UCSD-AML1 (cell line): Measurements from ENCODE around the gene ASTN1.
"Not testable (repeated sequence)": the region's sequence is repeated elsewhere in the genome, so short reads cannot be mapped to it uniquely, and the experiment has no call there.

Experiments
- DNase-seq: peaks from one replicate; lab custom pipeline; 2025; ENCODE audit not compliant: unreplicated experiment; lab: John Stamatoyannopoulos, UW

Gene ASTN1

DNA sequence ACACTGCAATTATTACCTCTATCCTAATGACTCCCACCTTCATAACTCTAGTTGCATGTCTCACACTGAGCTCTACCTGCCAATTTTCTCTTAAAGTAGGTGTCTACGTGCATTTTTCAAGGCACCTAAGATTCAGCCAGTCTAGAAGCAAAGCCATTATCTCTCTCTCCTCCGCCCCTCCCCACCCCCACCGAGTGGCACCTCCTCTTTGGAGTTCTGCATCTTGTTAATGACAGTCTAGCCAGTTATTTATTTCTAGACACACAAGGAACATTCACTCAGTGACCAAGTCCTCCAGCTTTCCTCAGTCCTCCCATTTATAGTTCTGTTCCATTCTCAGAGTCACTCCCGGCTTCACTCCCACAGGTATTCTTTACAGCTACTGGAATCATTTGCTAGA, 47.6 kb downstream of the ASTN1 start:
- DNase-seq = no peak

GRCh38 chr1:177106614-177107365, 57.7 kb downstream of the ASTN1 start:
- DNase-seq = no peak

- DNase-seq = no peak
These were observed 58.3 kb downstream of the ASTN1 start for GRCh38 chr1:177106196-177106595.

DNA sequence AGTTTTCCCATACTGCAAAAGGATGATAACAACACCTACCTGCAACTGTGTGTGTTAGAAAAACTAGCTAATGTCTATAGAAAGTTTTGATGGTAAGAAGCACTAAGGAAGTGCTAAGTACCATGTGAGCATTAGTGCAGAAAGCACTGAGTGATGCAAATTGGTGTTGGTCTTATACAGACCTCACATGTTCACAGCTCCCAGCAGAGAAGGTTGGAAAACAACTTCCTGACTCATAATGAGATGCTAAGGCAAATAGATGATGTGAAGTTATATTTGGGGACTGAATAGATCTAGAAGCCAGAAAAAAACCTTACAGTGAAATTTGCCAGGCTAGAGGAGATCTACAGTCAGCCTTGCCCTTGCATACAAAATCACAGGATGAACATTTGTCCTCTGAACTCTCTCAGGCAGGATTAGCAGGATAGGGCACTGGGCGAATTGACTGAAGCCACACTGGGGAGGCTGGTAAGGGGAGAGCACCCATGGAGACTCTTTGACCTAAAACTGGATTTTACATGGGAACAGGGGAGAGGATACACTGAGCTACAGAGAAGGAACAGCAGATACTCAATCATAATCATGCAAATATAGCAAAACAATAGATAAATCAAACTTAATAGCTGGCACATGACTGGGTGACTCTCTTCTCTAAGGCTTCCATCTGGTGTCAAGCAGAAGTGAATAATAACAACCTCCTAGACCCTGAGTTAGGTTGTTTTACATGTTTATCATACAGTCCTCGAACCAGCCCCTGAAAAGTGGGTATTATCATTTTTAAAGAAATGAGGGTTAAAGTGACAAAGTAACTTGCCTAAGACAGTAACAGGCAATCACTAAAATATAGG, 61.3 kb downstream of the ASTN1 start:
- no peak for DNase-seq

DNA sequence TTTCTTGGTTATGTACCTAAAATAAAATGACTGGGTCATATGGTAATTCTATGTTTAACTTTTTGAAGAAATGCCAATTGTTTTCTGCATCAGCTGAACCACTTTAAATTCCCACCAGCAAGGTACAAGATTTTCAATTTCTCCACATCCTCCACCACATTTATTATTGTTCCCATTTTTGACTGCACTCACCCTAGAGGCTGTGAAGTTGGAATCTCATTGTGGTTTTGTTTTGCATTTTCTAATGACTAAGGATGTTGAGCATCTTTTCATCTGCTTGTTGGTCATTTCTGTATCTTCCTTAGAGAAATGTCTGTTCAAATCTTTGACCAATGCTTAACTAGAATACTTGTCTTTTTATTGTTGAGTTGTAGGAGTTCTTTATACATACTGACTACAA, 72.5 kb downstream of the ASTN1 start:
- DNase-seq = no peak

DNA sequence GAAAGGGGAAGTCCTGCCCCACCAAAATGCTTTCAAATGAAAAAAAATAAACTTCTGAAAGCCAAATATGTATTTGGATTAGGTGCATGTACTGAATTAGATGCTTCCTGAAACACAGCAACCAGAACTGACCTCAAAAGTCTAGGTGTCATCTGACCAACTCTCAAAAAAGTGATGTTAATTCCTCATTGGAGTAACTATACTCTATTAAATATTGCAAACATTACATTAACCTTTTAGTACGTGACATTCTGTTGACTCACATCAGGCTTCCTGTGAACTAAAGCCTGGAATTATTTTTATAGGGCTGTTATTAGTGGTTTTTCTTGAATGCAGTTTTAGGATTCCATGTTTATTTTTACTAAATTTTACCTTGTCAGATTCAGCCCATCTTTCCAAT, 73.5 kb downstream of the ASTN1 start:
- no peak for DNase-seq

DNA sequence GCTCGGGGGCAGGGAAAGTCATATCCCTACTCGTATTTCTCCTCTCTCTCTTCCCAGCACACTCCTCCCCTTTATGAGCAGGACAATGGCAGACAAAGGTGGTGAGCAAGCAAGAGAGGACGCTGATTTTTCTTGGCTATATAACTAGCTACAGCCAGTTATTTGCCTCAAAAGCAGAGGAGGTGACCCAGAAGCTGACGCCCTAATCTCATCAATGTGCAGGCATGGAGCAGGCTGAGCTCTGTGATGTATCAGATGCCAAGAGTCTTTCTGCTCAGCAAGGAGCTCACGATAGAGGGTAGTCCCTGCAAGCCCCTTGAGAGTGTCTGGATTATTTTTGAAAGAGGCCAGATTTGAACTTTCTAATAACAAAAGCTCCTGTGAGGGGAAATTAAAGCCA, 75.5 kb downstream of the ASTN1 start:
- DNase-seq = no peak

GRCh38 chr1:177082855-177083693, 81.4 kb downstream of the ASTN1 start:
- no peak for DNase-seq

GRCh38 chr1:177080564-177080963, 83.9 kb downstream of the ASTN1 start:
- no peak for DNase-seq

DNA sequence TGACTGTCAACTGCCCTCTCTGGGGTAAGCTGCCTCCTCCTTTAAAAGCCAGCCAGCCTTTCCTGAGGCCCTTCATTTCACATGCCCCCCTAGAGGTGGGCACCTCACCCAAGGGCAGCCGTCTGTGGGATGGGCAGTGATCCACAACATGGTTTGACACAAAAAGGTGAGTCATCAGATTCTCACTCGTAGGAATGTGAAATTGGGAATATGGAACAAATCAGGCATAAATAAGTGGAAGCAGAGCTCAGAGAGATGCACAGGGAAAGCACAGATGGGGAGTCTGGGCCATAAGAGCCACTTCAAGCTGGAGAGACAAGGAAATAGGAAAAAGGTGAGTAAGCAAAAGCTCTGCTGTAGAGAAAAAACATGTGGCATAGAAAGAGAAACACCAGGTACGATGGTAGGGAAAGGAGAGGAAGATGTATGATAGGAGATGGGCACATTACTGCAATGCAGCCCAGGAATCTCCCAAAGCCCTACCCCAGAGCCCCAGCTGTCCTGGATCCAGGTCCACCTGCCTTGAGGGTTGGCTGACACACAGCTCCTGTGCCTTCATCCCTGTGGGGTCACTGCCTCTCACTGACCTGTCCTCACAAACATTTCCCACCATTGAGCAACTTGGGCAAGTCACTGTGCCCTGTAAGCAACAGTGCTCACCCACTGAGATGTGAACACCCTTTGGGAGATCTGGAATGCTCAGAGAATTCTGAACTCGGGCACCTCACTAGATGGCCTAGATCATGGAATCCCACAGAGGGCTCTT, 86.6 kb downstream of the ASTN1 start:
- no peak for DNase-seq

DNA sequence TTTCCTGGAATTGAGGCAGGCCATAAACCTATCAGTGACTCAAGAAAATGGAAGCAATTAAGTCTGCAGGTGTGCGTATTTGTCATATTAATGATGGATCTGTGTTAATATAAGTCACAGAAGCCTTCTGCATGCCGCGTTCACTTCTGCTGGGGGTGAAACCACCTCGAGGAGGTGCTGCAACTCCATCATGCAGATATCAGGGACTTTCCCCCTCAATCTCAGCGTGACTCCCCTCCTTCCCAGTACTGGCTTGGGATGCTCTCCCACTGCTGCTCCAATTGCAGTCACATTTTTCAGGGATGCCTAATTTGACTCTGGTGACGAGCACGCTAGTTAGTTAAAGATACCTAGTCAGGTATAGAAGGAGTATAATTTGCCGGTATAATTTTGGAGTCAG, 87.5 kb downstream of the ASTN1 start:
- DNase-seq = no peak

- not testable (repeated sequence) for DNase-seq
These were observed 89.7 kb downstream of the ASTN1 start for GRCh38 chr1:177074811-177075210.

GRCh38 chr1:177069490-177069889, 95.0 kb downstream of the ASTN1 start:
- DNase-seq = no peak

- DNase-seq = no peak
These were observed 96.6 kb downstream of the ASTN1 start for GRCh38 chr1:177067752-177068410.

DNA sequence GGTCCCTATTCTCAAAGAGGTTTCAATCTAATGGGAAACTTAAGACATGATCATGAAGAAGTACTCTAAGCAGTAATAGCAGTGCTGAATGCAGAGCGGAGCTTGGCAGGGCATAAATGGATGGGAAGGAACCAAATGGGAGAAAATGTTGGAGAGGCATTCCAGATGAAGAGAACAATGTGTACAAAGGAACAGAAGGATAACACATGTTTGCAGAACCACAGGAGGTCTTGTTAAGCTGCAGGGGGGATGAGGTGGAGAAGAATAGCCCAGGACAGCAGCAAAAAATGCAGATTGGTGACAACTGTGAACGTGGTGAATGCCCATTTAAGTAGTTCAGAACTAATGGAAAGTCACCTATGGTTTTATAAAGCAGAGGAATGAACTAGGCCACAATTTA, 99.1 kb downstream of the ASTN1 start:
- DNase-seq = no peak

DNA sequence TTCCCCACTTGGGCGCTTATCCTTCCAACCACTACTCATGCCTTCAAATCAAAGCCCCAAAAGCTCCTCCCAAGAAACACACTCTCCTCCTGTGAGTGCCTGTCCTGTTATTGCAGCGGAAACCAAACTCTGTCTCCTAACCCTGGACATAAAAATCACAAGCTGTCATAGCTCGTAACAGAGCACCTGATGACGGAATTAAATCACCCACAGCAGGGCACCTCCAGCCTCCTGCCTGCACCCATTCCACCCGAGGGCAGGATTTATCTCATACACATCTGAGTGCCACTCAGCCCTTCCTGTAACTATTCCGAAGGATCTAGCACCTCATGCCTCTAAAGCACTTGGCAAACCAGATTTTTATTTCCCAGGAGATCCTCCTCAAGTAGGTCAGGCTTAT, 100.9 kb downstream of the ASTN1 start:
- DNase-seq = no peak

- DNase-seq = no peak
These were observed 110.0 kb downstream of the ASTN1 start for GRCh38 chr1:177054542-177054941.

DNA sequence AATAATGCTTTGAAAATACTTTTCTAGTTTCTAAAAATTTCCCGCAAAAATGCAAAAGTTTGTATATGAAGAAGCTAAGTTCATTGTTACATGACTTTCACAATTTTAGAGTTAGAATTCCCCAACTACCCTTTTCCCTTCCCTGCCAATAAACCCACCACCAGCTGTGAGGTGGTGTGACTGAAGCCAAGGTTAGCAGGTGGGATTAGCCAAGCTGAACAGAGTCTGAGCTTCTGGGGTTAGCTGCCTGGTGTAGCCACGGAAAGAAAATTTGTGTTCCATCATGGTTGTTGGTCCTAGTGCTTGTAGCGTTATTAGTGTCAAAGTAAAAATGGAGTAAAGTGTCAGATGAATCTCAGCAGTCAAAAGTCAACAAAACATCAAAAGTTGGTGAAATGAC, 110.9 kb downstream of the ASTN1 start:
- no peak for DNase-seq

DNA sequence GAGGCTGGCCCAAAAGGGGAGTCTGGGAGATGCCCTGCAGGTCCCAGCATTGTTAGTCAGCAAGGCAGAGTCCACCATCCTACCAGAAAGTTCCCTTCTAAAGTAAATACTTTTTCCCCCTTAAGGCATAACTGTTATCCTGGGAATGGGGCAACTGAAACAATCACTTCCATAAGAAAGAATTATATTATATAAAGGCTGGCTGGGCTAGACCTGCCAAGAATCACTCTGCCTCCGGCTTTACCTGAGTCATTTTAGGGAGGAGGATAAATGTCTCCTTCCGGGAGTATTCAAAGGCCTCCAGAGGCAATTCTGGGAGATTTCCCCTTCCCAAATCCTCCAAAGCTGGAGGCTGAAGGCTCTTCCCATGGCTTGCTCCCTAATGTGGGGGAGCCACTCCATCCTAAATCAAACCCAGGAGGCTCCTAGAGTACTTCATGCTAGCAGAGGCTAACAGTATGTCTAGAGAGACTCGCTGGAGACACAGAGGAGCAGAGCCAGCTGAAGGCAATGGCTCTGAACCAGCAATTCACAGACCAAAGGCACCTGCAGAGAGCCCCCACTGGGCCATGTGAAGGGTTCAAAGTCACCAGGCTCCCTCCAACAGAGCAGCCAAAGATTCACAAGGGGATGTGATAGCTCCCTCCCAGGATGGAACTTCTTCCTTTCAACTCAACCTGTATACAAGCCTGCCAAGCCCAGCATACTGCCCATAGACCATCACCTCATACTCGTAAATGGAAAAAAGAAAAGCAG, 116.0 kb downstream of the ASTN1 start:
- DNase-seq = no peak

DNA sequence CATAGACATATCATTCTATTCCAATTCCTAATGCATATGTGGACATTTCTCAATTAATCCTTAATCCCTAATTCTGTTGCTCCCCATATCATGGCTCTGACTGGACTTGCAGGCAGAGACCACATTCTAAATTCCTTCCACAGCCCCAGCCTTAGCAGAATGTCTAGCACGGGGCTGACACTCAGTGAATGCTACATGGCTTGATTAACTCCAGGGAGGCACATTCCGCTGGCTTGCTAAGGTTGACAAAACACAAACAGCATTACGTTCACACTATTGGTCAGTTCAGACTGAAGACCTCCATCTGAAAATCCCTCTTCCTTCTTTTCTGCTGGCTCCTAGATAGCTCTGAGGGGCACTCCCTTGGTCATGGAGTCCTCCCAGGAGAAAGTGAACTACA, 119.4 kb downstream of the ASTN1 start:
- no peak for DNase-seq
